Naive thymus-derived CD8-positive, alpha-beta T cell (primary cell): ENCODE results near the gene LRFN5. TPM values are rescaled to one million over a fixed set of nuclear protein-coding genes. Genes with fewer than 3 reads are reported as not detected.
"Not testable (repeated sequence)": the region's sequence is repeated elsewhere in the genome, so short reads cannot be mapped to it uniquely, and the experiment has no call there.

Experiments
- ATAC-seq, 2 donors: fragments of 150-1000 bp; cut with Tn5 transposase in 1 of 2; sonication (Bioruptor Pico), chemical (Tn5 transposase) in 1 of 2; 1 replicate in 1 of 2; 2 replicates in 1 of 2; pipeline ENCODE4 v1.10.0; 2021; ENCODE audit warnings: mild to moderate bottlenecking in 2 of 2, moderate library complexity in 2 of 2
- POLR2A ChIA-PET: fragments of 350-600 bp; sonication (Branson Sonifier 250); formaldehyde crosslinking; loops from one replicate; lab custom pipeline; 2021; ENCODE audit warnings: antibody characterized with exemption; lab: Charles Lee
- DNase-seq, 10 donors: peaks; one replicate each; pipeline versions ENCODE4 v3.0.0 to v3.0.0-alpha.2; 2020 to 2022
- H3K27ac Mint-ChIP-seq, 10 donors: one replicate each; pipeline ENCODE4 v1.8.0; 2020 to 2022; ENCODE audit warnings: mild to moderate bottlenecking in 10 of 10, mixed read lengths in 10 of 10, moderate library complexity in 4 of 10, inconsistent platforms in 1 of 10
- H3K27me3 Mint-ChIP-seq, 5 donors: one replicate each; pipeline ENCODE4 v1.8.0; 2021 to 2022; ENCODE audit warnings: mixed read lengths in 5 of 5
- H3K36me3 Mint-ChIP-seq, 3 donors: one replicate each; pipeline ENCODE4 v1.8.0; 2020 to 2022; ENCODE audit warnings: mixed read lengths in 3 of 3, mild to moderate bottlenecking in 2 of 3, inconsistent platforms in 1 of 3
- H3K4me1 Mint-ChIP-seq, 4 donors: one replicate each; pipeline ENCODE4 v1.8.0; 2021 to 2022; ENCODE audit warnings: mixed read lengths in 4 of 4
- H3K4me3 Mint-ChIP-seq, 10 donors: one replicate each; pipeline ENCODE4 v1.8.0; 2020 to 2022; ENCODE audit warnings: mild to moderate bottlenecking in 10 of 10, mixed read lengths in 10 of 10, moderate library complexity in 6 of 10, inconsistent platforms in 1 of 10
- H3K9me3 Mint-ChIP-seq, 9 donors: one replicate each; pipeline ENCODE4 v1.8.0; 2020 to 2022; ENCODE audit warnings: mixed read lengths in 9 of 9, mild to moderate bottlenecking in 3 of 9, inconsistent platforms in 1 of 9, moderate library complexity in 1 of 9
- polyA plus RNA-seq, 3 donors: library from polyadenylated mRNA; unstranded; fragments of 300-500 nt; fragmentation: Illumina TruSeq; gene quantifications; one replicate each; pipeline ENCODE4 v1.2.3, GENCODE V29; 2021
- total RNA-seq, 8 experiments: library from RNA in 2 of 8; stranded (reverse) in 2 of 8; gene quantifications; one replicate each; pipeline ENCODE4 v1.2.3 and lab custom pipeline; 2021 to 2026

The LRFN5 gene
- total RNA-seq (not detected), polyA plus RNA-seq (not detected), total RNA-seq (lab: John Stamatoyannopoulos, UW) (0 to 0.17 (median 0) reads per million in 6 experiments)

DNA sequence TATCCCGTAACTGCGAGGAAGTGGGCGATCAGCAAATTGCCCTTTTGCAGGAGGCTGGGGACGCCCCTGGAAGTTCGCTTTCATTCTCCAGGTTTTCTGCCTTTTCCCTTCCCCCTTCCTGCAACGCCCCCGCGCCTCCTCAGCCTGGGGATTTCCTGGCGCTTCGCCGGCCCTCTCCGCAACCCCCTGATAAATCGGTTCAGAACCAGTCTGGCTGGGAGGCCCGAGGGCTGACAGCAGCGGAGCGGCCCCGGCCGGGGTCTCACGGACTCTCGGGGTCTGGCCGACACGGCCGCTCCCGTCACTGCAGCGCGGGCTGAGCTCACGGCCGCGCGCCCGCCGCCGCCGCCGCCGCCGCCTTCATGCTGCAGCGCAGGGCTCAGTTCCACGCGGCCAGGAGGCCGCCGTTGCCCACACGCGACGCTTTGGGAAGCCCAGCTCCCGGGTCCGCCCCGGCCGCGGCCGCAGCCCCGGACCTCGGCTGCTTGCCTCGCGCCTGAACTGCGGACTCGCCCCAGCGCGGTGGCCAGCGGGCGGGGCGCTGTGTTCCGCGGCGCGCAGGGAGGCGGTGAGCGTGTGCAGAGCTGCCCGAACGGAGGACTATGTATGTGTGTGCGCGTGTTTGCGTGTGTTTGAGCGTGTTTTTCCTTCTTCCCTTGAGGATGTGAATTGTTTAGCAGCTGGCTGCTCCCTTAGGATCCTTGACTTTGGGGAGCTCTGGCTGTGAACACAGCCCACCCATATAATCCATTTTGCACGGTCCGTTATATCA, at the start of gene LRFN5:
Gene LRFN5 (plus strand): TSS at position 345 of the 772 bp plus-strand sequence.
- POLR2A ChIA-PET, result no interaction called here
- H3K4me3 Mint-ChIP-seq, result peak within 1 kb of the TSS; percentile 70 to 83 (median 76)
- no peaks in the 10 kb centered on the region for H3K36me3 Mint-ChIP-seq
- peaks cover 0 to 10% (median 0%) of the 10 kb centered on the region in 9 donors for H3K9me3 Mint-ChIP-seq
- DNase-seq, result no peak
- peaks cover 16 to 58% (median 44%) of the 10 kb centered on the region in 4 donors for H3K4me1 Mint-ChIP-seq
- peaks cover 45 to 80% (median 64%) of the 10 kb centered on the region in 5 donors for H3K27me3 Mint-ChIP-seq
- ATAC-seq, result peak; percentile 29 to 37
- peak within 1 kb of the TSS in 2 of 10 donors; percentile 18 to 44 for H3K27ac Mint-ChIP-seq

DNA sequence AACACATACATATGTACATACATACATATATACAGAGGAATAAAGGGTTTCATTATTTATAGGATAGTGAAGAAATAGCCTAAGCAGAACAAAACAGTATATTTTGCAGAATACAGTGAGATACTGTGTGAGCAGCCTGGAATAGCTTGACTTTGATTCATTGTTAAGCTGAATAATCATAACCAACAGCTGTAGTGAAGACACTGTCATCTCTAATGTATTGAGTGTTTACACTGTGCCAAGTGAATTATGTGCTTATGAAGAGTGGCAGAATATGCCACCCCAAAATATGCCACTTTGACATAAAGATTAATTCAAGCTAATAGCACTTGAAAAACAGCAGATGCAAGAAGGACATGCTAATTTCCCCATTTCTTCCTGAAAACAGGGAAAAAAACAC, 48.2 kb upstream of the LRFN5 start:
- H3K9me3 Mint-ChIP-seq, result peaks cover 0 to 8% (median 1%) of the 10 kb centered on the region in 9 donors

DNA sequence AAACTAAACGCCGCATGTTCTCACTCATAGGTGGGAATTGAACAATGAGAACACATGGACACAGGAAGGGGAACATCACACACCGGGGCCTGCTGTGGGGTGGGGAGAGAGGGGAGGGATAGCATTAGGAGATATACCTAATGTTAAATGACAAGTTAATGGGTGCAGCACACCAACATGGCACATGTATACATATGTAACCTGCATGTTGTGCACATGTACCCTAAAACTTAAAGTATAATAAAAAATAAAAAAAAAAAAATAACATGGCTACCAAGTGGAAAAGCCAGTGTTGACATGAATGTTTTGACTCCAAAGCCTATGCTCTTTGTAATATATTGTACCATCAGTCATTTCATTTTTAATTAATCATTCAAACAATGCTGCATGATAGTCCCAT, 39.8 kb upstream of the LRFN5 start:
- POLR2A ChIA-PET, H3K36me3 Mint-ChIP-seq, H3K4me1 Mint-ChIP-seq, H3K27ac Mint-ChIP-seq, H3K27me3 Mint-ChIP-seq, DNase-seq, H3K4me3 Mint-ChIP-seq, ATAC-seq: not testable (repeated sequence)
- peaks cover 0 to 13% (median 1%) of the 10 kb centered on the region in 9 donors for H3K9me3 Mint-ChIP-seq

More for the DNA sequence above, 48.2 kb upstream of the LRFN5 start:
- no peak for ATAC-seq
- Mint-ChIP-seq H3K27me3 (peaks cover 0 to 2% (median 0%) of the 10 kb centered on the region in 5 donors), H3K4me1 (no peaks in the 10 kb centered on the region), H3K4me3 (no peak overlapping the region), H3K27ac (no peak overlapping the region), H3K36me3 (no peaks in the 10 kb centered on the region)
- POLR2A ChIA-PET, result no interaction called here
- no peak for DNase-seq

DNA sequence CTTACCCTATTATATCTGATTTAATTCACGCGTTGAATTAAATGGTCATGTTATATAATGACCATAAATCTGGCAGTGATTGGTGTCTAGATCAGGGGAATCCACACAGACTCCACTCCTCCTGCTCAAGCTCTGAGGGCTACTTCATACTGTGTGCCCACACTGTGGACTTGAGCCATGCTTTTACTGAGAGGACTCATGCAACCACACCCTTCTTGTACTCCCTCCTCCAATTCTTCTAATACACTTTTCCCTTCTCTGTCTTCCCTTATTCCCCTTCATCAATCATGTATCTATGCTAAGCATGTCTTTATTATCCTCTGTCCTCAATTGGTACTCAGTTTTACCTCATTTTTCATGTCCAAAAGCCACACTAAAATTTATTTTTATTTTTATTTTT, 37.7 kb upstream of the LRFN5 start:
- H3K4me1 Mint-ChIP-seq, result no peaks in the 10 kb centered on the region
- peaks cover 0 to 2% (median 0%) of the 10 kb centered on the region in 5 donors for H3K27me3 Mint-ChIP-seq
- no peak for DNase-seq
- ATAC-seq, result no peak
- H3K4me3 Mint-ChIP-seq, result no peak overlapping the region
- H3K9me3 Mint-ChIP-seq, result peaks cover 0 to 13% (median 1%) of the 10 kb centered on the region in 9 donors
- H3K27ac Mint-ChIP-seq, result no peak overlapping the region
- no peaks in the 10 kb centered on the region for H3K36me3 Mint-ChIP-seq
- POLR2A ChIA-PET, result no interaction called here

DNA sequence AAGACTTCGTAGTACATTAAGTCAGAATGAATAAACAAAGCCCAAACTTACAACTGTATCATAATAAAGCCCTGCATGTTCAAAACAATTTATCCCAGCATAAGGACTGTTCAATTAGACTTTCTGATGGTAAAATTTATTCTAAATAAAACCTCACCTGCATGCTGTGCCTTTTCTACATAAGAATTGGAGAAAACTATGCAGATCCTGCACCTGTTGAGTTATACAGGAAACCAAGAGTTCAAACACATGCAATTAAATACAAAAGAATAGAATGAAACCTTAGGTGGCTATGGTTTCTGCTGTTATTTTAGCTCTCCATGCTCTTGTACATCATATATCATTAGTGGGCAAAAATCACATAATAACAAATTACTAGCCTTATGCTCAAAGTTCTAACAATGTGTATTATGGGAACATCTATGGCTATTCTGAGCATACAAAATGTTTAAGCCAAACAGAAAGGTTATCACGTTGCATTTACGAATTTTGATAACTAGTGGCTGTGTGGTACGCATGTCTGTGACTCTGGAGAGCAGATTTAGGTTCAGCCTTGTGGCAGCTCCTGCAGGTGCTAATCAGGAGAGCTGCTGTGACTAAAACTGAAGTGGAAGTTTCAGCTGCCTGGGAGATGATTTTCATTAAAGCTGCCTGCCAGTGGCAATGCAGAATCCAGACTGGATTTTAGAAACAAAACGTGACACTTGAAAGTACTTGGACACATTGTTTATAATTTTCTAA, 36.1 kb upstream of the LRFN5 start:
- H3K9me3 Mint-ChIP-seq, result peaks cover 0 to 13% (median 1%) of the 10 kb centered on the region in 9 donors
- DNase-seq (no peak), ATAC-seq (no peak)
- POLR2A ChIA-PET, result no interaction called here
- H3K4me3 Mint-ChIP-seq, result no peak overlapping the region
- no peaks in the 10 kb centered on the region for H3K4me1 Mint-ChIP-seq
- H3K36me3 Mint-ChIP-seq, result no peaks in the 10 kb centered on the region
- no peak overlapping the region for H3K27ac Mint-ChIP-seq
- no peaks in the 10 kb centered on the region for H3K27me3 Mint-ChIP-seq

DNA sequence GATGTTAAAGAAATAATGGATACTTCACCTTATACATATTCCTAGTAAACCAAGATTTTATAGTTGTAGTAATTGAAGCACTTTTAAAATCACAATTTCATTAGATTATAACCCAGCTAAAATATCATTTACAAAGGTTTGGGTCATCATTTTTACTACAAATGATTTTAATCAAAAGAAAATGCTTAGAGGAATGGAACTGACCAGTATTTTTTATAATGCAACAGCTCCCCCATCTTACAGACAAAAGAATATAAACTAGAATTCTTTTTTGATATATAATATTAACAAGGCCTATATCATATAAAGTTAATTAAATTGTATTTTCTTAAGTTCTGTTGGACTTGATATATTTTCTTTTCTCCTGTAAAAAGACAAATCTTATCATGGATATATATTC, 20.4 kb upstream of the LRFN5 start:
- no peak overlapping the region for H3K27ac Mint-ChIP-seq
- peaks cover 0 to 8% (median 2%) of the 10 kb centered on the region in 5 donors for H3K27me3 Mint-ChIP-seq
- no peak for ATAC-seq
- DNase-seq, result no peak
- POLR2A ChIA-PET, result no interaction called here
- H3K4me3 Mint-ChIP-seq, result no peak overlapping the region
- H3K9me3 Mint-ChIP-seq, result no peaks in the 10 kb centered on the region
- H3K4me1 Mint-ChIP-seq, result no peaks in the 10 kb centered on the region
- no peaks in the 10 kb centered on the region for H3K36me3 Mint-ChIP-seq

DNA sequence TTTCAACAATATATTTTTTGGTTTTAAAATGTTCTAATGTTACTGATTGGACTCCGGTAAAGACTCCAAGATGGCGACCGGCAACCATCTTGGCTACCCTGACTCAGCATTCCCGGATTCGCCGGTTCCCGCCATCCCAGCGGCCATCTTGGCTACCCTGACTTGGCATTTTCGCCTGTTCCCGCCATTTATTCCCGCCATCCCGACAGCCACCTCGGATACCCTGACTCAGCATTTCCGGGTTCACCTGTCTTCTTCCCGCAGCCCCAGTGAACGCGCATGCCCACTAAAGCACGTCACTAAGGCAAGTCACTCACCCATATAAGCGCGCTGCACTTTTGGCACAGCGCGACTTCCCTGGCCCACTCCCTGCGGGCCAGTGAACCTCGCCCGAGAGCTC, 9.0 kb upstream of the LRFN5 start:
- H3K36me3 Mint-ChIP-seq, result no peaks in the 10 kb centered on the region
- peaks cover 0 to 3% (median 1%) of the 10 kb centered on the region in 4 donors for H3K4me1 Mint-ChIP-seq
- H3K4me3 Mint-ChIP-seq, result peak overlapping the region in 1 of 10 donors; percentile 15
- ATAC-seq (no peak), DNase-seq (no peak)
- H3K27me3 Mint-ChIP-seq, result peaks cover 0 to 15% (median 6%) of the 10 kb centered on the region in 5 donors
- no peaks in the 10 kb centered on the region for H3K9me3 Mint-ChIP-seq
- H3K27ac Mint-ChIP-seq, result peak overlapping the region in 1 of 10 donors; percentile 65
- POLR2A ChIA-PET, result no interaction called here

DNA sequence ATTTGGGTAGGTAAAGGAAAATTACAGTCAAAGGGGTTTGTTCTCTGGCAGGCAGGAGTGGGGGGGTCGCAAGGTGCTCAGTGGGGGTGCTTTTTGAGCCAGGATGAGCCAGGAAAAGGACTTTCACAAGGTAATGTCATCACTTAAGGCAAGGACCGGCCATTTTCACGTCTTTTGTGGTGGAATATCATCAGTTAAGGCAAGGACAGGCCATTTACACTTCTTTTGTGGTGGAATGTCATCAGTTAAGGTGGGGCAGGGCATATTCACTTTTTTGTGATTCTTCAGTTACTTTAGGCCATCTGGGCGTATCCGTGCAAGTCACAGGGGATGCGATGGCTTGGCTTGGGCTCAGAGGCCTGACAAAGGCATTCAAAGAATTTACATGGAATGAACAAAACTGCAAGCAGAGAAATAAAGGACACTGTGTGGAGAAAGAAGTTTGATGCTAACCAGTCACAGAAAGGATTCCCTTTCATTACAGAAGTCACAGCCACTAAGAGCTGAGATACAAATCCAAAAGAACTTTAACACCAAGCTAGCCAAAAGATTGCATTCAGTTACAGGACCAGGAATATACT, 6.8 kb upstream of the LRFN5 start:
- H3K36me3 Mint-ChIP-seq, H3K4me3 Mint-ChIP-seq, POLR2A ChIA-PET, H3K9me3 Mint-ChIP-seq, DNase-seq, ATAC-seq, H3K27ac Mint-ChIP-seq: not testable (repeated sequence)
- H3K4me1 Mint-ChIP-seq, result peaks cover 5 to 11% (median 7%) of the 10 kb centered on the region in 4 donors
- peaks cover 10 to 29% (median 17%) of the 10 kb centered on the region in 5 donors for H3K27me3 Mint-ChIP-seq

DNA sequence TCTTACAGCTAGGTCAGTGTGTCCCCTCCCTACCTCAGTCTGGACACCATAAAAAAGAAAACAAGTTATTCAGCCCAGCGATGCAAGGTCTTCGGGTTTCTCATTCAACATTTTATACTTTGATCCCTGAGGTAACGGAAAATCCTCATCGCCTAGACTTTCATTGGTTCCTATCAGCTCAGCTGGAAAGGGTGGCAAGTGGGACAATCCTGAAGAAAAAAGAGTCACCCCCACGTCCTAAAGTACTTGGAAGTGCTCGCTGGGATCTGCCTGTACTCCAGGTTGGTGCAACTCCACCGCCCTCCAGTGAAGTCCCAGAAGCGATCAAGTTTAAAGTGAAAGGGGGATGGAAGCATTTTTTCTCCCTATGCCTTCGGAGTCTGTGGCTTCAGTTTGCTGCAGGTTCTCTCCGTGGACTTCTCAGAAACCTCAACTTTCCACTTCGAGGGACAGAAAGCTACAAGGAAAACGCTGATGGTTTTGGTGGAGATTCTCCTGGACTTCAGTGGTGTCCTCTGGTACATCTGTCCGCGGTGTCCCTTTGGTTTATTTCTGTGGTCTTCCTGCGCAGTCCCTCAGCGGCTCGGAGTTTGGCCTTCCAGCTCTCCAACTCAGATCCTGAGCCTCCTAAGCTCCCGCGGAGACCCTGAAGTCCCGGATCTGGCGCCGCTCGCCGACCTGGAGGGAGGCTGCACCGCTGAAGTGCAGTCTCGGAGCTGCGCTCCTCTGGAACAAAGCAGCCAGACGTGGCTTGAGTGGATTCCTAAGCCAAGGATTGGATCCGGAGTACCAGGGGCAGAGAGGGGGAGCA, 1.8 kb upstream of the LRFN5 start:
- POLR2A ChIA-PET, result no interaction called here
- peaks cover 39 to 73% (median 55%) of the 10 kb centered on the region in 5 donors for H3K27me3 Mint-ChIP-seq
- peaks cover 19 to 53% (median 41%) of the 10 kb centered on the region in 4 donors for H3K4me1 Mint-ChIP-seq
- no peak overlapping the region for H3K27ac Mint-ChIP-seq
- no peaks in the 10 kb centered on the region for H3K36me3 Mint-ChIP-seq
- H3K9me3 Mint-ChIP-seq, result peaks cover 0 to 8% (median 0%) of the 10 kb centered on the region in 9 donors
- H3K4me3 Mint-ChIP-seq, result peak overlapping the region in 6 of 10 donors; percentile 41 to 83 (median 75)
- ATAC-seq, result peak in 1 of 2 donors; percentile 14
- no peak for DNase-seq

DNA sequence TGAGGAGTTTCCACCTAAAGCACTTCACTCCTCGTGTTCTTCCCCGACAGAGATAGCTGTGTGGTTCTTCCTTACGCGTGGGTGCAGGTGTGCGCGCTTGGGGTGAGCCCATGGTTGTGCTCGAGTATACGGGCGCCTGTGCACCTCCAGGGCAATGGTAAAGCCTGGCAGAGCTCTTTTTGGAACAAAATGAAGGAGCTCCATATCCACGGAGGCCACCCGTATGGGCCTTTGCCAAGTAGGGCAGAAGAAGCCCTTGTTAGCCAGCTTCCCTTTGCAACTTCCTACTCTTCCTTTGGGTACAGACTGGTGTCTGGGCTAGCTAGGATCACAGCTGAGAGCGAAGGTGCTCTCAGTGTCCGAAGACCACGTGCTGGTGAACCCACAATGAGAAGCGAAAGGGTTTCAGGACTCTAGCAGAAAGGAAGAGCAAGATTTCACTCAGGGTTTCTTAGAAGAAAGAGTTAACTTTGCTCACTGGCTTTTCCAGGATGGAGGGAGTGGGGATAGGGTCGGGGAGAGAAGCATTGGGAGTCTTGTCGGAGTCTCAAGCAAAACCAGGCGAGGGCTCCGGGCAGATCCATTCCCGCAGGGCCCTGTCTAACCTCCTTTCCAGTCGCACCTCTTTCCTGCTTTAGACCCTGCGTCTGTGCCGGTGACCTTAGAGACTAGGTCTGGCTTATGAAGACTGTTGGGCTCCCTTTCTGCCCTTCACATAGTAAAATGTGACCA, 960 bp upstream of the LRFN5 start:
- no peaks in the 10 kb centered on the region for H3K36me3 Mint-ChIP-seq
- H3K4me1 Mint-ChIP-seq, result peaks cover 17 to 58% (median 44%) of the 10 kb centered on the region in 4 donors
- peak in 1 of 2 donors; percentile 56 for ATAC-seq
- H3K27me3 Mint-ChIP-seq, result peaks cover 42 to 73% (median 59%) of the 10 kb centered on the region in 5 donors
- peaks cover 0 to 8% (median 0%) of the 10 kb centered on the region in 9 donors for H3K9me3 Mint-ChIP-seq
- no peak for DNase-seq
- H3K27ac Mint-ChIP-seq, result peak overlapping the region in 1 of 10 donors; percentile 44
- H3K4me3 Mint-ChIP-seq, result peak overlapping the region; percentile 50 to 83 (median 72)
- POLR2A ChIA-PET, result no interaction called here

DNA sequence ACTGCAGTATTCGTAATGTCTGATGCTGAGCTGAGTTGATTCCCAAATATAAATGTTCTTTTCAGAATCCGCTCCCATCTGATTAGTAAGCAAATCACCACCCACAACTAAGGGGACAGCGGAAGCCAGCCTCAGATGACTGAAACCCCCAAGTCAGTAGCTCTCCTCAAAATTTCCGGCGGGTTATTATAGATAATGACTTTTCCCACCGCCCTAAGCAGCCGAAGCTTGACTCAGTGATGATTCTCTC, 469 bp upstream of the LRFN5 start:
- no peak for DNase-seq
- POLR2A ChIA-PET, result no interaction called here
- H3K27ac Mint-ChIP-seq, result peak overlapping the region in 1 of 10 donors; percentile 44

More for the DNA sequence above, 469 bp upstream of the LRFN5 start:
- no peaks in the 10 kb centered on the region for H3K36me3 Mint-ChIP-seq
- ATAC-seq, result no peak
- H3K4me1 Mint-ChIP-seq, result peaks cover 16 to 58% (median 44%) of the 10 kb centered on the region in 4 donors
- peaks cover 0 to 8% (median 0%) of the 10 kb centered on the region in 9 donors for H3K9me3 Mint-ChIP-seq
- H3K27me3 Mint-ChIP-seq, result peaks cover 43 to 75% (median 62%) of the 10 kb centered on the region in 5 donors
- peak overlapping the region; percentile 50 to 83 (median 72) for H3K4me3 Mint-ChIP-seq
